Tibial nerve (tissue), 4 donors: ENCODE data around the gene HCRTR2. TPM values are rescaled to one million over a fixed set of nuclear protein-coding genes. Genes with fewer than 3 reads are reported as not detected.
A peak's percentile ranks its signal among the peaks of the same experiment; 100 is the strongest.

Experiments used
- DNase-seq, 2 donors: peaks; one replicate each; pipeline ENCODE4 v3.0.0-alpha.2; 2019; ENCODE audit warnings: low spot score in 2 of 2
- H3K27ac ChIP-seq, 4 donors: fragments of 200-600 bp; sonication (generic) in 3 of 4; one replicate each; pipeline ENCODE4 v1.5.1; 2017 to 2019; ENCODE audit warnings: mild to moderate bottlenecking in 1 of 4
- H3K27me3 ChIP-seq, 2 donors: fragments of 200-600 bp; sonication (generic) in 1 of 2; one replicate each; pipeline versions ENCODE4 v1.5.1 to v1.6.0; 2017 to 2019
- H3K36me3 ChIP-seq, 3 donors: fragments of 200-600 bp; sonication (generic); one replicate each; pipeline ENCODE4 v1.5.1; 2018 to 2019
- H3K4me1 ChIP-seq, 4 donors: fragments of 200-600 bp; sonication (generic) in 3 of 4; one replicate each; pipeline ENCODE4 v1.5.1; 2017 to 2019
- H3K4me3 ChIP-seq, 4 donors: fragments of 200-600 bp; sonication (generic) in 3 of 4; one replicate each; pipeline ENCODE4 v1.5.1; 2017 to 2019; ENCODE audit warnings: mild to moderate bottlenecking in 1 of 4, moderate library complexity in 1 of 4
- H3K9me3 ChIP-seq, 4 donors: fragments of 200-600 bp; sonication (generic) in 3 of 4; one replicate each; pipeline ENCODE4 v1.5.1; 2017 to 2019
- EP300 ChIP-seq, 2 donors: sonication (generic); formaldehyde crosslinking; IDR thresholded peaks; one replicate each; pipeline ENCODE4 v1.6.1; 2017; ENCODE audit warnings: antibody characterized with exemption in 2 of 2, mild to moderate bottlenecking in 1 of 2
- POLR2A ChIP-seq, 2 donors: fragments of 450-650 bp; IDR thresholded peaks; one replicate each; pipeline ENCODE4 v1.6.1; 2017; ENCODE audit warnings: antibody characterized with exemption in 2 of 2, mild to moderate bottlenecking in 2 of 2, moderate library complexity in 2 of 2
- WGBS, 2 donors: methylation state at CpG; one replicate each; pipeline ENCODE4 v1.1.5; 2018; 5-methylcytosine and 5-hydroxymethylcytosine counted together
- total RNA-seq, 4 donors: library from RNA; depleted of rRNA; stranded (reverse); fragments of >200 nt; gene quantifications; one replicate each; pipeline ENCODE4 v1.1.0, GENCODE V29; 2016
- TF ChIP-seq, protein P1 (sequence below), 5 experiments: fragments of 200-600 bp in 3 of 5; fragments of 450-650 bp in 2 of 5; sonication (generic) in 3 of 5; IDR thresholded peaks; one replicate each; pipeline ENCODE4 v1.5.1; 2016 to 2019; ENCODE audit warnings: antibody characterized with exemption in 5 of 5, mild to moderate bottlenecking in 3 of 5, moderate library complexity in 2 of 5

Gene HCRTR2
- not detected for total RNA-seq

DNA sequence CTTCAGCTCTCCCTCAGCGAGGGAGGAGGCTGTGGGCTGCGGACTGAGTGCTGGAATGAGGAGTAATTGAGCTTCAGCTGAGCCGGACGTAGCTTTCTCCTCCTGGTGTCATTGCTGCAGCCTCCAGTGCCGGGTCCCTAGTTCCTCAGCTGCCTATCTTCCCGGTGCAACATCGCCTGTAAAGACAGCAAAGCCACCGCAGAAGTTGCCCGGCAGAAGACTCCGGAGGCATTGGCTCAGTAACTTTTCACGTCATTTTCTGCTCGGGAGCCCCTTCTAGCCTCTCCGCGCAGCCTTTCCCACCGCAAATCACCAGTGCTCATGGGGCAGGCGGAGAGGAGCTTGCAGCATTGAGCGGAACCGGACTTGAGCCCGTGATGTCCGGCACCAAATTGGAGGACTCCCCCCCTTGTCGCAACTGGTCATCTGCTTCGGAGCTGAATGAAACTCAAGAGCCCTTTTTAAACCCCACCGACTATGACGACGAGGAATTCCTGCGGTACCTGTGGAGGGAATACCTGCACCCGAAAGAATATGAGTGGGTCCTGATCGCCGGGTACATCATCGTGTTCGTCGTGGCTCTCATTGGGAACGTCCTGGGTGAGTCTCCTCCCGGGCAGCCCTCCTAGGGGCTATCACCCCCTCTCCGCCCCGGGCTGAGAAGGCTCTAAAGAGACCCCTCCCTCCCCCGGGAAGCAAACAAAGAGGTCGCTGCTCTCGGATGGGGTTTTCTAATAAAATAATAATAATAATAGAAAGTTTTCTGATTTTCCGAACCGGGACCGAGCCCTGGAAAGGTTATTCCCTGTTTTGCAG lies at the start of gene HCRTR2:
Gene HCRTR2 (plus strand): TSS at position 305 of the 816 bp plus-strand sequence. CDS start 73 bp downstream, at position 378.
- H3K4me3 ChIP-seq: peak within 1 kb of the TSS in 1 of 4 donors; percentile 32
- no peaks in the 10 kb centered on the region for H3K36me3 ChIP-seq
- H3K9me3 ChIP-seq: no peaks in the 10 kb centered on the region
- no peak within 1 kb of the TSS for H3K27ac ChIP-seq
- 2 to 7% methylated on average over 16 to 42 of the region's 42 CpGs for WGBS, 2 donors
- peaks cover 0 to 31% of the 10 kb centered on the region in 2 donors for H3K27me3 ChIP-seq
- peaks cover 0 to 11% (median 0%) of the 10 kb centered on the region in 4 donors for H3K4me1 ChIP-seq
- DNase-seq: no peak
- TF ChIP-seq POLR2A (IDR thresholded peaks at IDR 0.05) (no peak), EP300 (IDR thresholded peaks at IDR 0.05) (no peak)
- TF ChIP-seq, protein P1, sequence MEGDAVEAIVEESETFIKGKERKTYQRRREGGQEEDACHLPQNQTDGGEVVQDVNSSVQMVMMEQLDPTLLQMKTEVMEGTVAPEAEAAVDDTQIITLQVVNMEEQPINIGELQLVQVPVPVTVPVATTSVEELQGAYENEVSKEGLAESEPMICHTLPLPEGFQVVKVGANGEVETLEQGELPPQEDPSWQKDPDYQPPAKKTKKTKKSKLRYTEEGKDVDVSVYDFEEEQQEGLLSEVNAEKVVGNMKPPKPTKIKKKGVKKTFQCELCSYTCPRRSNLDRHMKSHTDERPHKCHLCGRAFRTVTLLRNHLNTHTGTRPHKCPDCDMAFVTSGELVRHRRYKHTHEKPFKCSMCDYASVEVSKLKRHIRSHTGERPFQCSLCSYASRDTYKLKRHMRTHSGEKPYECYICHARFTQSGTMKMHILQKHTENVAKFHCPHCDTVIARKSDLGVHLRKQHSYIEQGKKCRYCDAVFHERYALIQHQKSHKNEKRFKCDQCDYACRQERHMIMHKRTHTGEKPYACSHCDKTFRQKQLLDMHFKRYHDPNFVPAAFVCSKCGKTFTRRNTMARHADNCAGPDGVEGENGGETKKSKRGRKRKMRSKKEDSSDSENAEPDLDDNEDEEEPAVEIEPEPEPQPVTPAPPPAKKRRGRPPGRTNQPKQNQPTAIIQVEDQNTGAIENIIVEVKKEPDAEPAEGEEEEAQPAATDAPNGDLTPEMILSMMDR (IDR thresholded peaks at IDR 0.05): no peak

DNA sequence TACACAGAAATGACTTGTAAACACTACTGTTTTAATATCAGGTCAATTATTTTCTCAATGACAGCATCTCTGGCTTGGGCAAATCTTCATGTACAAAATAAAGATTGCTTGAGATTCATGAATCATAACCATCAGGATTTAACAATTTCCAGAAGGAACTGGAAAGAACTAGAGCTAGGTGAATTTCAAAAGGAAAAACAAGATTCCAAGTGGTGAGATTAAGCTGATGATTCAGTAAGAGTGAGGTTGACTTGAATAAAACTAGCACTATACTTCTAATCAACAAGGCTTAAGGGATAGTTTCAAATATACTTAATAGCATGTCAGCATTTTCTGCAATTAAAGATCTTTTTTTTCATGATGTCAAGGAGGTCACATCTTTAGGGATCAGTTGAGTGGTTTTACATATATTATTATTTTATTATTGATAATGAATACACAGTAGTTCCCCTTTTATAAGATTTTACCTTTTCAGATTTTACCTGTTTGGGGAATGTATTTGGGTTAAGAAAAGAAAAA lies 43.5 kb upstream of the HCRTR2 start:
- Histone ChIP-seq H3K9me3 (peaks cover 0 to 20% (median 0%) of the 10 kb centered on the region in 4 donors), H3K36me3 (no peaks in the 10 kb centered on the region), H3K27me3 (no peaks in the 10 kb centered on the region), H3K27ac (no peak overlapping the region), H3K4me3 (no peak overlapping the region), H3K4me1 (no peaks in the 10 kb centered on the region)
- no peak for DNase-seq
- TF ChIP-seq EP300 (IDR thresholded peaks at IDR 0.05) (no peak), POLR2A (IDR thresholded peaks at IDR 0.05) (no peak)
- TF ChIP-seq, protein P1 (IDR thresholded peaks at IDR 0.05): no peak

DNA sequence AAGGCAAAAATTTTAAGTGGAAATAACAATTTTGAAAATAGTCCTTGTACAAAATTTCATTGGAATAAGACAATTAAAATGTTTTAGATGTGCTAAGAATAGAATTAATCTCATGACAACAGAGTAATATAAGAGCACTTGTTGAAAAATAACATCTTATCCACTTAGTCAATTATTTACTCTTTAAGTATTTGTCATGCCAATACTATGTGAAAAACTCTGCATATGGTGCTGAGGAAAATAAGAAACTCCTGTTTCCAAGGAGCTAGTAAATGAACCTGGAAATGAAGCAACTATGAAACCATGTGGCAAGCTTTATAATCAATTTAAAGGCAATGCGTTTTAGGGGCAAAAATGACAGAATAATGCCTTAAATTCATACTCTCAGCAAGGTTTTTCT lies 42.7 kb upstream of the HCRTR2 start:
- Histone ChIP-seq H3K27me3 (no peaks in the 10 kb centered on the region), H3K4me3 (no peak overlapping the region), H3K36me3 (no peaks in the 10 kb centered on the region), H3K4me1 (no peaks in the 10 kb centered on the region), H3K27ac (no peak overlapping the region), H3K9me3 (peaks cover 0 to 12% (median 0%) of the 10 kb centered on the region in 4 donors)
- TF ChIP-seq, protein P1 (IDR thresholded peaks at IDR 0.05): no peak
- no peak for TF ChIP-seq EP300 (IDR thresholded peaks at IDR 0.05)
- no peak for TF ChIP-seq POLR2A (IDR thresholded peaks at IDR 0.05)
- WGBS, 2 donors: 82 to 89% methylated on average over 1 of the region's 1 CpG
- DNase-seq: no peak

DNA sequence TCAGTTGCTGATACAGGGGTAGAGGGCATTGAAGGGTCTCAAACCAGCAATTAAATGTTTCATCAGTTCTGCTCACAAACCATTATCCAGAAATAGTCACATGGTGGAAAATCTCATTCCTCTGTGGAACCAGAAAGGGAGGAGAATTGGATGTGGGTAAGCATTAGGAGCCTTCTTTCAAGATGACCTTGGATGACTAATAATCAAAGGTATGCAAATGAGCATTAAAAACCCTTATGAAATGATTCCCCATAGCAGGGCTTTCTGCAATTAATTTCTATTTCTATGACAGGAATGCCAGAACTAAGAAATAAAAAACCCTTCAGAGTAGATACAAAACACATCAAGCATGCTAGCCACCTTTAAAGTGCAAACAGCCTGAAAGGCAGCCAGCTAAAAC lies 37.4 kb upstream of the HCRTR2 start:
- Histone ChIP-seq H3K36me3 (no peaks in the 10 kb centered on the region), H3K9me3 (no peaks in the 10 kb centered on the region), H3K4me3 (no peak overlapping the region), H3K4me1 (no peaks in the 10 kb centered on the region), H3K27me3 (no peaks in the 10 kb centered on the region), H3K27ac (no peak overlapping the region)
- TF ChIP-seq EP300 (IDR thresholded peaks at IDR 0.05) (no peak), POLR2A (IDR thresholded peaks at IDR 0.05) (no peak)
- TF ChIP-seq, protein P1 (IDR thresholded peaks at IDR 0.05): no peak
- DNase-seq: no peak

DNA sequence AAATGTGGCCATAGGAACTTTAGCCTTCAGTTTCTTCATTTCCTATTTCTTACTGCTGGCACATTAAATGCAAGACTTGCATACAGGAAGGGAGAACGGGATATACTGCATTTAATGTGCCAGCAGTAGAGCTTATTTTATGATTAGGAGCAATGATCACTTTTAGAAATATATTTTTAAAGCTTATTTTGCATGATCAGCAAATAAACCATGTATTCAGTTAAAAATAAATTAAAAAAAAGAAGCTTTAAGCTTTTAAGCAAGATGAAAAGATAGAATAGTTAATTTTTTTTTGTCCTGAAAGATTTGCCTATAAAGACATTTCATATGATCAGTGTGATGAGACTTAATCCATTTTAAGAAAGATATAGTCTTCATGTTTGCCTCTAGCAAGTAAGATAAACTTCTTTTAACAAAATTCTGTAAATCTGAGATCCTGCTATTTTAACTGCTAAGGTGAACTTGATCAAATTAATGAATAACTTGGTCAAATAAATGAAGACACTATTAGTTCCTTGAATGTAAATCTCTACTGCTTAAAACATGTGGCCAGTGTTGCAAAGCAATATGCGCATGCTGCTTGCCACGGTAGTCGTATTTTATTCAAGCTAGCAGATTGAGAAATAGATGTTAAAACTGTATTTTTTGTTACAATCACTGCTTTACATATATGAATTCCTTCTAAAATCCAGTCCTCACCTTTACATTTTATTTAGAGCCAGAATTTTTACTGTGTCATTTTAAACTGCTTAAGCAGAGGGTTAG lies 36.2 kb upstream of the HCRTR2 start:
- no peaks in the 10 kb centered on the region for H3K36me3 ChIP-seq
- TF ChIP-seq, protein P1 (IDR thresholded peaks at IDR 0.05): no peak
- no peak for TF ChIP-seq EP300 (IDR thresholded peaks at IDR 0.05)
- TF ChIP-seq POLR2A (IDR thresholded peaks at IDR 0.05): no peak
- no peak overlapping the region for H3K4me3 ChIP-seq
- no peaks in the 10 kb centered on the region for H3K9me3 ChIP-seq
- no peak overlapping the region for H3K27ac ChIP-seq
- no peak for DNase-seq
- 79 to 85% methylated on average over 4 of the region's 4 CpGs for WGBS, 2 donors
- H3K27me3 ChIP-seq: no peaks in the 10 kb centered on the region
- H3K4me1 ChIP-seq: no peaks in the 10 kb centered on the region
